Myocyte (in vitro differentiated cells): ENCODE results near the gene SLC24A3. TPM values are rescaled to one million over a fixed set of nuclear protein-coding genes. Genes with fewer than 3 reads are reported as not detected.

Source experiments
- DNase-seq: peaks from one replicate; pipeline ENCODE4 v3.0.0-alpha.2; 2012; ENCODE audit warnings: low read depth
- total RNA-seq: library from RNA; depleted of rRNA; stranded (reverse); fragments of >200 nt; gene quantifications from 2 replicates; pipeline ENCODE4 v1.2.3, GENCODE V29; 2014

SLC24A3 gene
- total RNA-seq, 1 donor from 2014 or later, result 0.03 TPM

GRCh38 chr20:19236371-19237055, 24.1 kb downstream of the SLC24A3 start:
- no peak for DNase-seq

GRCh38 chr20:19241440-19241839, 29.0 kb downstream of the SLC24A3 start:
- DNase-seq, result no peak

- DNase-seq, result no peak
These were observed 31.8 kb downstream of the SLC24A3 start for GRCh38 chr20:19244291-19244690.

GRCh38 chr20:19249106-19249879, 36.9 kb downstream of the SLC24A3 start:
- no peak for DNase-seq

- no peak for DNase-seq
These were observed 37.9 kb downstream of the SLC24A3 start for GRCh38 chr20:19250346-19250745.

- DNase-seq, result no peak
These were observed 39.1 kb downstream of the SLC24A3 start for GRCh38 chr20:19251506-19251905.

- DNase-seq, result no peak
These were observed 39.5 kb downstream of the SLC24A3 start for GRCh38 chr20:19251958-19252357.

- no peak for DNase-seq
These were observed 40.1 kb downstream of the SLC24A3 start for GRCh38 chr20:19252451-19253120.

- DNase-seq, result no peak
These were observed 40.9 kb downstream of the SLC24A3 start for GRCh38 chr20:19253316-19253715.

- DNase-seq, result no peak
These were observed 41.7 kb downstream of the SLC24A3 start for GRCh38 chr20:19253916-19254820.

- no peak for DNase-seq
These were observed 42.5 kb downstream of the SLC24A3 start for GRCh38 chr20:19254956-19255355.

- DNase-seq, result no peak
These were observed 43.6 kb downstream of the SLC24A3 start for GRCh38 chr20:19256085-19256484.

- peak; percentile 3 for DNase-seq
These were observed 44.6 kb downstream of the SLC24A3 start for GRCh38 chr20:19256906-19257595.

GRCh38 chr20:19257865-19258264, 45.4 kb downstream of the SLC24A3 start:
- DNase-seq, result no peak

GRCh38 chr20:19259141-19259591, 46.7 kb downstream of the SLC24A3 start:
- DNase-seq, result no peak

GRCh38 chr20:19260412-19261090, 48.1 kb downstream of the SLC24A3 start:
- no peak for DNase-seq

GRCh38 chr20:19264191-19264590, 51.7 kb downstream of the SLC24A3 start:
- no peak for DNase-seq

- DNase-seq, result no peak
These were observed 53.4 kb downstream of the SLC24A3 start for GRCh38 chr20:19265646-19266374.

GRCh38 chr20:19268426-19268825, 56.0 kb downstream of the SLC24A3 start:
- no peak for DNase-seq
